OCI-LY7 (cell line): ENCODE measurements around the gene STAT6. TPM values are rescaled to one million over a fixed set of nuclear protein-coding genes. Genes with fewer than 3 reads are reported as not detected.

Experiments used
- BruUV-seq: library from RNA; stranded (reverse); fragments of 400-500 nt; replicated peaks from 2 replicates; lab custom pipeline; 2021; lab: Mats Ljungman, UMichigan
- CTCF ChIA-PET: fragments of 300-600 bp; sonication (Branson Sonifier 250); formaldehyde crosslinking; loops from one replicate; lab custom pipeline; 2022; ENCODE audit warnings: antibody characterized with exemption; ENCODE audit not compliant: unreplicated experiment; lab: Charles Lee
- POLR2A ChIA-PET: fragments of 300-600 bp; sonication (Branson Sonifier 250); formaldehyde crosslinking; loops from one replicate; lab custom pipeline; 2022; ENCODE audit warnings: antibody characterized with exemption; lab: Charles Lee
- DNase-seq: peaks from one replicate; pipeline ENCODE4 v3.0.0-alpha.2; 2015; ENCODE audit warnings: low spot score
- H2AFZ ChIP-seq: fragments of 200-600 bp; sonication (generic), shearing (Covaris generic); 2 replicates; pipeline ENCODE4 v1.6.1; 2014; ENCODE audit warnings: mild to moderate bottlenecking, antibody characterized with exemption, low read length, moderate library complexity
- H3K27ac ChIP-seq: fragments of 200-600 bp; sonication (generic); 2 replicates; pipeline ENCODE4 v1.5.1; 2014; ENCODE audit warnings: mixed run types, low read depth, mild to moderate bottlenecking, moderate library complexity, low read length, inconsistent platforms; ENCODE audit not compliant: poor library complexity, severe bottlenecking
- H3K36me3 ChIP-seq: fragments of 200-600 bp; sonication (generic); 2 replicates; pipeline ENCODE4 v1.6.1; 2014; ENCODE audit warnings: mild to moderate bottlenecking, antibody characterized with exemption, low read length, moderate library complexity, mixed read lengths; ENCODE audit not compliant: insufficient read depth
- H3K4me1 ChIP-seq: fragments of 200-600 bp; sonication (generic); 2 replicates; pipeline ENCODE4 v1.5.1; 2014; ENCODE audit warnings: mild to moderate bottlenecking, low read length; ENCODE audit not compliant: insufficient read depth, poor library complexity, severe bottlenecking
- H3K4me2 ChIP-seq: fragments of 200-600 bp; sonication (generic); 2 replicates; pipeline ENCODE4 v1.6.1; 2014; ENCODE audit warnings: mild to moderate bottlenecking, low read length
- H3K4me3 ChIP-seq: fragments of 200-600 bp; sonication (generic); 2 replicates; pipeline ENCODE4 v1.5.1; 2014; ENCODE audit warnings: mild to moderate bottlenecking, low read depth, low read length; ENCODE audit not compliant: poor library complexity, severe bottlenecking
- H3K79me2 ChIP-seq: fragments of 200-600 bp; sonication (generic); 2 replicates; pipeline ENCODE4 v1.6.1; 2016; ENCODE audit warnings: low read depth, mild to moderate bottlenecking, low read length, moderate library complexity, mixed read lengths; ENCODE audit not compliant: insufficient read depth
- H3K9me2 ChIP-seq: fragments of 200-600 bp; sonication (generic); 2 replicates; pipeline ENCODE4 v1.6.1; 2016; ENCODE audit warnings: mild to moderate bottlenecking, low read length, mixed read lengths; ENCODE audit not compliant: insufficient read depth
- H3K9me3 ChIP-seq: fragments of 200-600 bp; sonication (generic); 2 replicates; pipeline ENCODE4 v1.6.1; 2014; ENCODE audit warnings: mild to moderate bottlenecking, mixed run types, low read length, mixed read lengths
- H4K20me1 ChIP-seq: fragments of 200-600 bp; sonication (generic); 2 replicates; pipeline ENCODE4 v1.6.1; 2014; ENCODE audit warnings: mild to moderate bottlenecking, antibody characterized with exemption, low read length, moderate library complexity, mixed read lengths; ENCODE audit not compliant: insufficient read depth
- EZH2phosphoT487 ChIP-seq: fragments of 200-600 bp; sonication (generic); IDR thresholded peaks from 2 replicates; pipeline ENCODE4 v1.6.1; 2018; ENCODE audit warnings: low read depth, borderline replicate concordance, mild to moderate bottlenecking, mixed run types, antibody characterized with exemption, low read length, moderate library complexity, mixed read lengths
- intact Hi-C: fragments of 100-400 bp; cut with micrococcal nuclease; formaldehyde crosslinking; loops from one replicate; pipeline ENCODE4 v1.10.0; 2022; ENCODE audit not compliant: unreplicated experiment
- total RNA-seq, 2 experiments: library from RNA; depleted of rRNA in 1 of 2; stranded (reverse); fragments of >200 nt in 1 of 2; shearing (Covaris generic) in 1 of 2; gene quantifications; 2 replicates each; pipeline ENCODE4 v1.2.3, GENCODE V29; 2014 to 2022
- TF ChIP-seq, protein P1 (sequence below): fragments of 200-600 bp; sonication (generic); conservative IDR thresholded peaks from 2 replicates; pipeline ENCODE4 v1.5.1; 2014; ENCODE audit warnings: mild to moderate bottlenecking, antibody characterized with exemption, low read length, moderate library complexity, mixed read lengths

STAT6 gene
- total RNA-seq, 2 experiments from 2014 or later, result 73.6 to 128 TPM

DNA sequence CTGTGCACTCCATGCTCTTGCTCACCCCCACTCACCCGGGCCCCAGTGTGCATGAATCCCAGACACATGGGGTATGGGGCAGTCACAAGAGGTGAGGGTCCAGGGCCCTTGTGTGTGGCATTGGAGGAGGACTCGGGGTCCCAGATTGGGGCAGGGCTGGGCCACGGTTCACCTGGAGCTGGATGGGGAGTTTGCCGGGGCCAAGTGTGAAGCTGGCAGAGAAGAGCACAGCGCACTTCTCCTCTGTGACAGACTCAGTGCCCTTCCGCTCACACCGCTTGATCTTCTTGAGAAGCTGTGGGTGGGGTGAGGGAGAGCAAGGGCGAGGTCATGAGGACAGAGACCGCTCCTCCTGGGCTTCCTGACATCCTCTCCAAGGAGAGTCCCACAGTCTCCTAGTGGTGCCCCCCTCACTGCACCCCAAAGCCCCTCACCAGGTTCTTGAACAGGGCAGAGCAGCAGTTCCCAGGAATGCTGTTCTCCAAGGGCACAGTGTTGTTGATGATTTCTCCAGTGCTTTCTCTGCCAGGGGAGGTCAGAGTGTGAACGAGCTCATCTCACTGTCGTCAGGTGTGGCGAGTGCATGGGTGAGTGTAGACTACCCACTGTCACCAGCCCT lies 6.8 kb downstream of the STAT6 start:
- no TSS peak for BruUV-seq
- no peak overlapping the region for H3K4me3 ChIP-seq
- intact Hi-C loops, result no loop called here
- no peak overlapping the region for H3K4me2 ChIP-seq
- H3K79me2 ChIP-seq, result peaks cover 13% of the 10 kb centered on the region; the same call in 1 of the 2 replicates
- no peak overlapping the region for H2AFZ ChIP-seq
- ChIA-PET CTCF (interaction anchor here (0.5 to 1.1 kb wide), 2 partner anchors 15 to 898 kb away, joined by 3 read pairs; no protein-coding TSS in a partner anchor), POLR2A (interaction anchor here (1.1 to 1.2 kb wide), 2 partner anchors 11 to 125 kb away, joined by 3 read pairs; partner anchors contain the start of gene SHMT2)
- H3K4me1 ChIP-seq, result peaks cover 14% of the 10 kb centered on the region
- no peak overlapping the region for H3K27ac ChIP-seq
- H3K36me3 ChIP-seq, result peaks cover 76% of the 10 kb centered on the region
- DNase-seq, result no peak
- no peak for TF ChIP-seq EZH2phosphoT487
- TF ChIP-seq, protein P1, sequence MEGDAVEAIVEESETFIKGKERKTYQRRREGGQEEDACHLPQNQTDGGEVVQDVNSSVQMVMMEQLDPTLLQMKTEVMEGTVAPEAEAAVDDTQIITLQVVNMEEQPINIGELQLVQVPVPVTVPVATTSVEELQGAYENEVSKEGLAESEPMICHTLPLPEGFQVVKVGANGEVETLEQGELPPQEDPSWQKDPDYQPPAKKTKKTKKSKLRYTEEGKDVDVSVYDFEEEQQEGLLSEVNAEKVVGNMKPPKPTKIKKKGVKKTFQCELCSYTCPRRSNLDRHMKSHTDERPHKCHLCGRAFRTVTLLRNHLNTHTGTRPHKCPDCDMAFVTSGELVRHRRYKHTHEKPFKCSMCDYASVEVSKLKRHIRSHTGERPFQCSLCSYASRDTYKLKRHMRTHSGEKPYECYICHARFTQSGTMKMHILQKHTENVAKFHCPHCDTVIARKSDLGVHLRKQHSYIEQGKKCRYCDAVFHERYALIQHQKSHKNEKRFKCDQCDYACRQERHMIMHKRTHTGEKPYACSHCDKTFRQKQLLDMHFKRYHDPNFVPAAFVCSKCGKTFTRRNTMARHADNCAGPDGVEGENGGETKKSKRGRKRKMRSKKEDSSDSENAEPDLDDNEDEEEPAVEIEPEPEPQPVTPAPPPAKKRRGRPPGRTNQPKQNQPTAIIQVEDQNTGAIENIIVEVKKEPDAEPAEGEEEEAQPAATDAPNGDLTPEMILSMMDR, result no peak
- H3K9me3 ChIP-seq, result no peaks in the 10 kb centered on the region
- H3K9me2 ChIP-seq, result no peaks in the 10 kb centered on the region
- no peaks in the 10 kb centered on the region for H4K20me1 ChIP-seq

DNA sequence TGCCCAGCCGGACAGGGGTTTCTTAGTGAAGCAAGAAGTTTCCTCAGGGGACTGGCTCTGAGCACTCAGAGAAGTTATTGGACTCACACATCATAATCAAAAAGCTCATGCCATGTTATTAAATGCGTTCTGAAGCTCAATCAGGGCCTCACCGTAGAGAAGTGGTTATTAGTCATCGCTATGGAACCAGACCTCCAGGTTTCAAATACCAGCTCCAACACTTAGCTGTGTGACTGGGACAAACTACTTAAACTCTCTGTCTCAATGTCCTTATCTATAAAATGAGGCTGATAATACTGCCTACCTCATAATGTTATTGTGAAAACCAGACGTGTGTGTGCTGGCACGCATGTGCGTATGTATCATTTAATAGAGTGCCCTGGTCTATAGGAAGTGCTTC lies 7.3 kb downstream of the STAT6 start:
- peaks cover 12% of the 10 kb centered on the region for H3K4me1 ChIP-seq

More for the DNA sequence above, 7.3 kb downstream of the STAT6 start:
- H4K20me1 ChIP-seq, result no peaks in the 10 kb centered on the region
- H3K4me2 ChIP-seq, result no peak overlapping the region
- BruUV-seq, result TSS peak; percentile 26
- H3K9me2 ChIP-seq, result no peaks in the 10 kb centered on the region
- H3K27ac ChIP-seq, result no peak overlapping the region
- ChIA-PET CTCF (interaction anchor here (0.5 to 1.1 kb wide), 3 partner anchors 8 to 898 kb away, joined by 3 to 6 read pairs (median 3); partner anchors contain the start of gene STAT6), POLR2A (interaction anchor here (1.1 to 1.2 kb wide), 3 partner anchors 11 to 126 kb away, joined by 3 read pairs; partner anchors contain the start of gene SHMT2)
- H3K79me2 ChIP-seq, result peaks cover 8% of the 10 kb centered on the region; the same call in 1 of the 2 replicates
- DNase-seq, result no peak
- H3K36me3 ChIP-seq, result peaks cover 81% of the 10 kb centered on the region
- no peak for TF ChIP-seq EZH2phosphoT487
- TF ChIP-seq, protein P1, result no peak
- H3K4me3 ChIP-seq, result no peak overlapping the region
- intact Hi-C loops, result no loop called here
- no peak overlapping the region for H2AFZ ChIP-seq
- H3K9me3 ChIP-seq, result no peaks in the 10 kb centered on the region
